ENCODE data around the gene NHEJ1. TPM values are rescaled to one million over a fixed set of nuclear protein-coding genes. Genes with fewer than 3 reads are reported as not detected.

NHEJ1 gene
- total RNA-seq, 1 experiment from 2014 or later: 22.3 TPM

DNA sequence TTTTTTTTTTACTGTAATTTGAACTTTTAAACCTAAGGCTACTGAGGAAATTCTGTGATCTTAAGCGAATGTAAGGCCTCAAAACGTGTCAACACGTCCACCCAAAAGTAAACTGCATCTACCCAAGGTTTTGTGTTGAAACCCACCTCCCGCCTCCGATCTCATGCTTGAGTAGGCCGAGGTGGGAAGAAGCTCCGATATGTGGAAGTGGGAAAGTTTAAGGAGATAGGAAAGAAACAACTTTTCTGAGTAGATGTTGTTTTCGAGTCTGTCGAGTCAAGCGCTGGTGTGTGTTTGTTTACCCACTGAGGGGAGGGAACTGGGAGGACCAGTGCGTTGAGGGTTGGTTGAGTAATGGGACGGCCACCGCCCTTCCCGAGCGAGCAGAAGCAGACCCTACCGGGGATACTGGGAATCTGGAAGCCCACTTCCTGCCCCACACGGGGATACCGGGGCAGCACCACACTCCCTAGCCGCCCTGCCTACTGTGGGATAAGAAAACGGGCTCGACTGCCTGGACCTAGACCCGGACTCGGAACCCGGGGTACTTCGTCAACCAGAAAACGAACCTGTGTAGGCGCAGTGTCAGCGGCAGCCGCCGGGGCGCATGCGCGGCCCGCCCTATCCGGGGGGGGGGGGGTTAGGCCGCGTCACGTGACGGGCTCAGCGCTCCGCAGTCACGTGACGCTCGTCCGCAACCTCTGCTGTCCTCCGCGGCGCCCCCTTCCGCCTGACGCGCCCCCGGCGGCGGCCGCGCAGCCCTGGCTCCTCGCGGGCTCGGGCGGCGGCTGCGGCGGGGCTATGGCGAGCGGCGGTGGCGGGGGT, 17.1 kb upstream of the NHEJ1 start, which contains the start of gene RETREG2 (continued):
- peak; percentile 80 for TF ChIP-seq HMGXB4 (CRISPR knock-in tag; IDR thresholded peaks at IDR 0.05)
- peak; percentile 49 for TF ChIP-seq ETV6 (CRISPR knock-in tag; IDR thresholded peaks at IDR 0.05)
- TF ChIP-seq MYBL2 (CRISPR knock-in tag; IDR thresholded peaks at IDR 0.05): 0 out of 2 replicates have a peak, but pooled peaks have one; percentile 37
- no peak for TF ChIP-seq GRHL2 (CRISPR knock-in tag; IDR thresholded peaks at IDR 0.05; ENCODE audit: insufficient replicate concordance, severe bottlenecking)
- no peak for TF ChIP-seq ZNF532 (CRISPR knock-in tag; IDR thresholded peaks at IDR 0.05; ENCODE audit: borderline replicate concordance)
- TF ChIP-seq NFE2L1 (CRISPR knock-in tag; IDR thresholded peaks at IDR 0.05): no peak
- TF ChIP-seq ZNF416 (CRISPR knock-in tag; IDR thresholded peaks at IDR 0.05): no peak
- TF ChIP-seq ZNF219 (CRISPR knock-in tag; IDR thresholded peaks at IDR 0.05; ENCODE audit: borderline replicate concordance): no peak
- TF ChIP-seq, protein P1, sequence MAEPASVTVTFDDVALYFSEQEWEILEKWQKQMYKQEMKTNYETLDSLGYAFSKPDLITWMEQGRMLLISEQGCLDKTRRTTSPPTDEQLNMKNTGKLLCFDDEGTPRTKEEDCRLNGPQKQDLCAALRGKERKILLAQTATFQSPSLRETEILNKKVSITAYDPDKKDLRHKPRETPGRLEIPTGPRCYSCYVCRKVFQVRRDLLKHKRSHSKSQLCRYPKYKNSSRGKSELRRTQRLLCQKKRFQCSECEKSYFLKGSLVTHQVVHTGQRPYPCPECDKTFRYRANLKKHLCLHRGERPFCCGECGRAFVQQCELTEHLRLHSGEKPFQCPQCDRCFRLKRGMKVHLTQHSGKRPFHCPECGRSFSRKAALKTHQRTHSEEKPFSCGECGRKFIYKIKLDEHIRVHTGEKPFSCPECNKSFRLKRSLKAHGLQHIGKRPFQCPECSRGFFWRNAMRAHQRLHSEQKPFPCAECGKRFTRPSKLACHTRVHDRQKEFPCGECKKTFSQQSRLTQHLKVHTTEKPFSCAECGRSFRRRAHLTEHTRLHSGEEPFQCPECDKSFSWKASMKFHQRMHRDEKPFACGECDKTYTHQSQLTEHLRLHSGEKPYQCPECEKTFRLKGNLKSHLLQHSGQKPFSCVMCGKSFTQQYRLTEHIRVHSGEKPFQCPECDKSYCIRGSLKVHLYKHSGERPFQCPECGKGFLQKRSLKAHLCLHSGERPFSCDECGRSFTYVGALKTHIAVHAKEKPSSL (CRISPR knock-in tag; conservative IDR thresholded peaks at IDR 0.05): no peak

DNA sequence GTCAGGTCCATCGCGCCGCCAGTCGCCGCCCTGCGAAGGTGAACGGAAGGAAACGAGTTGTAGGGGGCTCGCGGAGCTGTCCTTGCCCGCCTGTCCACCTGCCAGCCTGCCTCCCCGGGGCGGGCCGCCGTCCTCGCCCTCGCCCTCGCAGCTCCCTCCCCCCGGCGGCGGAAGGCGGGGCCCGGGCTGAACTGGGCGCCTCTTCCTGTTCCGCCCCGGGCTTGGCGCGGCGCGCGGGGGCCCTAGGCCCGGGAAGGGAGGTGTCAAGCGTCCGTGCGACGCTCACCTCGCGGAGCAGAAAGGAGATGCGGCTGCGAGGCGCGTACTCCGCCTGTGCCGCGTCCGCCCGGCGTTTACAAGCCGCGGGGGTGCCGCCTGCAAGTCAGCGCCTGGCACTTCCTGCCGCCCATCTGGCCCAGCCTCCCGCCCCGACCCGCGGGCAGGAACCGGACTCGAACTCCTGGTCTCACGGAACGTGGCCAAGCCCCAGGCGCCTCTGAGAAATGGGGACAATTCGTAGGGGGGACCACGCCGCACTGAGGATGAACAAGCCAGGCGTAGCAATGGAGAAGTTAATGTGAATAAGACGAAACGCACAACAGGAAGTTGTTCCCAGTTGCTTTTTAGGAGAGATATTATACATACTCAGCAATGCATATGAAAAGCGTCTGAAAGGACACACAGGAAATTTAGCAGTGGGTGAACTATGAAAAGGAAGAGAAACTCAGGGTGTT, 16.4 kb upstream of the NHEJ1 start, which contains the start of gene CNPPD1:
Gene CNPPD1, minus strand, starts transcription at position 108 of the 734 bp plus-strand sequence. Its CDS starts 97 bp downstream, at position 11.
- peaks cover 19% of the 10 kb centered on the region for H3K4me1 Mint-ChIP-seq
- H3K27me3 Mint-ChIP-seq (ENCODE audit: low read depth): no peaks in the 10 kb centered on the region
- H3K9me3 Mint-ChIP-seq: no peaks in the 10 kb centered on the region
- peak within 1 kb of the TSS; percentile 88 for H3K4me3 Mint-ChIP-seq
- peaks cover 21% of the 10 kb centered on the region for H3K36me3 Mint-ChIP-seq
- ChIA-PET POLR2A (interaction anchor here (0.6 to 1.8 kb wide), 5 partner anchors 30 to 210 kb away, joined by 3 to 7 read pairs (median 5); partner anchors contain the start of genes DNPEP, TUBA4B and ZFAND2B), CTCF (interaction anchor here (0.7 to 1.9 kb wide), 15 partner anchors 12 to 333 kb away, joined by 3 to 18 read pairs (median 5); partner anchors contain the start of genes DNPEP, GLB1L, STK16 and TUBA4A)
- peak; percentile 76 for DNase-seq (ENCODE audit: low spot score)
- H3K27ac Mint-ChIP-seq: peak within 1 kb of the TSS; percentile 98
- ATAC-seq: peak; percentile 55
- TF ChIP-seq, protein P2, sequence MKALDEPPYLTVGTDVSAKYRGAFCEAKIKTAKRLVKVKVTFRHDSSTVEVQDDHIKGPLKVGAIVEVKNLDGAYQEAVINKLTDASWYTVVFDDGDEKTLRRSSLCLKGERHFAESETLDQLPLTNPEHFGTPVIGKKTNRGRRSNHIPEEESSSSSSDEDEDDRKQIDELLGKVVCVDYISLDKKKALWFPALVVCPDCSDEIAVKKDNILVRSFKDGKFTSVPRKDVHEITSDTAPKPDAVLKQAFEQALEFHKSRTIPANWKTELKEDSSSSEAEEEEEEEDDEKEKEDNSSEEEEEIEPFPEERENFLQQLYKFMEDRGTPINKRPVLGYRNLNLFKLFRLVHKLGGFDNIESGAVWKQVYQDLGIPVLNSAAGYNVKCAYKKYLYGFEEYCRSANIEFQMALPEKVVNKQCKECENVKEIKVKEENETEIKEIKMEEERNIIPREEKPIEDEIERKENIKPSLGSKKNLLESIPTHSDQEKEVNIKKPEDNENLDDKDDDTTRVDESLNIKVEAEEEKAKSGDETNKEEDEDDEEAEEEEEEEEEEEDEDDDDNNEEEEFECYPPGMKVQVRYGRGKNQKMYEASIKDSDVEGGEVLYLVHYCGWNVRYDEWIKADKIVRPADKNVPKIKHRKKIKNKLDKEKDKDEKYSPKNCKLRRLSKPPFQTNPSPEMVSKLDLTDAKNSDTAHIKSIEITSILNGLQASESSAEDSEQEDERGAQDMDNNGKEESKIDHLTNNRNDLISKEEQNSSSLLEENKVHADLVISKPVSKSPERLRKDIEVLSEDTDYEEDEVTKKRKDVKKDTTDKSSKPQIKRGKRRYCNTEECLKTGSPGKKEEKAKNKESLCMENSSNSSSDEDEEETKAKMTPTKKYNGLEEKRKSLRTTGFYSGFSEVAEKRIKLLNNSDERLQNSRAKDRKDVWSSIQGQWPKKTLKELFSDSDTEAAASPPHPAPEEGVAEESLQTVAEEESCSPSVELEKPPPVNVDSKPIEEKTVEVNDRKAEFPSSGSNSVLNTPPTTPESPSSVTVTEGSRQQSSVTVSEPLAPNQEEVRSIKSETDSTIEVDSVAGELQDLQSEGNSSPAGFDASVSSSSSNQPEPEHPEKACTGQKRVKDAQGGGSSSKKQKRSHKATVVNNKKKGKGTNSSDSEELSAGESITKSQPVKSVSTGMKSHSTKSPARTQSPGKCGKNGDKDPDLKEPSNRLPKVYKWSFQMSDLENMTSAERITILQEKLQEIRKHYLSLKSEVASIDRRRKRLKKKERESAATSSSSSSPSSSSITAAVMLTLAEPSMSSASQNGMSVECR (CRISPR knock-in tag; IDR thresholded peaks at IDR 0.05; ENCODE audit: borderline replicate concordance): 0 out of 2 replicates have a peak, but pooled peaks have one; percentile 82
- TF ChIP-seq ETV6 (CRISPR knock-in tag; IDR thresholded peaks at IDR 0.05) (peak; percentile 77; the same call in 1 of the 2 replicates), NR2C2 (CRISPR knock-in tag; IDR thresholded peaks at IDR 0.05) (no peak), ZNF263 (CRISPR knock-in tag; IDR thresholded peaks at IDR 0.05; ENCODE audit: low read depth) (no peak), TEAD4 (CRISPR knock-in tag; IDR thresholded peaks at IDR 0.05) (no peak), ATF1 (CRISPR knock-in tag; IDR thresholded peaks at IDR 0.05) (no peak), RELA (CRISPR knock-in tag; IDR thresholded peaks at IDR 0.05; ENCODE audit: borderline replicate concordance) (no peak), OVOL2 (CRISPR knock-in tag; IDR thresholded peaks at IDR 0.05; ENCODE audit: borderline replicate concordance) (no peak), CBFB (CRISPR knock-in tag; IDR thresholded peaks at IDR 0.05; ENCODE audit: low read depth) (0 out of 2 replicates have a peak, but pooled peaks have one; percentile 65), ELF4 (CRISPR knock-in tag; IDR thresholded peaks at IDR 0.05; ENCODE audit: low read depth) (no peak)
- TF ChIP-seq, protein P3, sequence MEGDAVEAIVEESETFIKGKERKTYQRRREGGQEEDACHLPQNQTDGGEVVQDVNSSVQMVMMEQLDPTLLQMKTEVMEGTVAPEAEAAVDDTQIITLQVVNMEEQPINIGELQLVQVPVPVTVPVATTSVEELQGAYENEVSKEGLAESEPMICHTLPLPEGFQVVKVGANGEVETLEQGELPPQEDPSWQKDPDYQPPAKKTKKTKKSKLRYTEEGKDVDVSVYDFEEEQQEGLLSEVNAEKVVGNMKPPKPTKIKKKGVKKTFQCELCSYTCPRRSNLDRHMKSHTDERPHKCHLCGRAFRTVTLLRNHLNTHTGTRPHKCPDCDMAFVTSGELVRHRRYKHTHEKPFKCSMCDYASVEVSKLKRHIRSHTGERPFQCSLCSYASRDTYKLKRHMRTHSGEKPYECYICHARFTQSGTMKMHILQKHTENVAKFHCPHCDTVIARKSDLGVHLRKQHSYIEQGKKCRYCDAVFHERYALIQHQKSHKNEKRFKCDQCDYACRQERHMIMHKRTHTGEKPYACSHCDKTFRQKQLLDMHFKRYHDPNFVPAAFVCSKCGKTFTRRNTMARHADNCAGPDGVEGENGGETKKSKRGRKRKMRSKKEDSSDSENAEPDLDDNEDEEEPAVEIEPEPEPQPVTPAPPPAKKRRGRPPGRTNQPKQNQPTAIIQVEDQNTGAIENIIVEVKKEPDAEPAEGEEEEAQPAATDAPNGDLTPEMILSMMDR (IDR thresholded peaks at IDR 0.05): no peak
